OCI-LY1 (cell line): Measurements from ENCODE around the gene CHRNB1.

Experiments
- EZH2 ChIP-seq: fragments of 200-600 bp; sonication (generic), shearing (Covaris generic); IDR thresholded peaks from 2 replicates; pipeline ENCODE4 v1.8.0; 2017; ENCODE audit warnings: borderline replicate concordance, mixed run types, mild to moderate bottlenecking, antibody characterized with exemption, low read length, moderate library complexity, mixed read lengths
- TF ChIP-seq, protein P1 (sequence below): fragments of 200-600 bp; sonication (generic), shearing (Covaris generic); IDR thresholded peaks from 2 replicates; pipeline ENCODE4 v1.5.1; 2017; ENCODE audit warnings: mild to moderate bottlenecking, antibody characterized with exemption, low read length, moderate library complexity, mixed read lengths

GRCh38 chr17:7413346-7413985 is 31.4 kb upstream of the CHRNB1 start:
- TF ChIP-seq, protein P1, sequence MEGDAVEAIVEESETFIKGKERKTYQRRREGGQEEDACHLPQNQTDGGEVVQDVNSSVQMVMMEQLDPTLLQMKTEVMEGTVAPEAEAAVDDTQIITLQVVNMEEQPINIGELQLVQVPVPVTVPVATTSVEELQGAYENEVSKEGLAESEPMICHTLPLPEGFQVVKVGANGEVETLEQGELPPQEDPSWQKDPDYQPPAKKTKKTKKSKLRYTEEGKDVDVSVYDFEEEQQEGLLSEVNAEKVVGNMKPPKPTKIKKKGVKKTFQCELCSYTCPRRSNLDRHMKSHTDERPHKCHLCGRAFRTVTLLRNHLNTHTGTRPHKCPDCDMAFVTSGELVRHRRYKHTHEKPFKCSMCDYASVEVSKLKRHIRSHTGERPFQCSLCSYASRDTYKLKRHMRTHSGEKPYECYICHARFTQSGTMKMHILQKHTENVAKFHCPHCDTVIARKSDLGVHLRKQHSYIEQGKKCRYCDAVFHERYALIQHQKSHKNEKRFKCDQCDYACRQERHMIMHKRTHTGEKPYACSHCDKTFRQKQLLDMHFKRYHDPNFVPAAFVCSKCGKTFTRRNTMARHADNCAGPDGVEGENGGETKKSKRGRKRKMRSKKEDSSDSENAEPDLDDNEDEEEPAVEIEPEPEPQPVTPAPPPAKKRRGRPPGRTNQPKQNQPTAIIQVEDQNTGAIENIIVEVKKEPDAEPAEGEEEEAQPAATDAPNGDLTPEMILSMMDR = no peak
- TF ChIP-seq EZH2 = no peak
